ENCODE measurements around the gene UBXN6. TPM values are rescaled to one million over a fixed set of nuclear protein-coding genes. Genes with fewer than 3 reads are reported as not detected.

The UBXN6 gene
- total RNA-seq, 1 experiment from 2014 or later, result 34.1 TPM

GRCh38 chr19:4413588-4413987 is 44.0 kb downstream of the UBXN6 start:
- no peak for TF ChIP-seq CTCF (conservative IDR thresholded peaks at IDR 0.05)
- Histone ChIP-seq H3T11ph (ENCODE audit: low read length) (no peak overlapping the region), H3K4me2 (ENCODE audit: insufficient read depth, insufficient read length, low read length) (no peak overlapping the region), H3K18ac (ENCODE audit: insufficient read length, low read depth, low read length) (no peak overlapping the region), H2BK120ac (ENCODE audit: low read depth, low read length, poor library complexity, severe bottlenecking) (no peak overlapping the region), H3K14ac (ENCODE audit: insufficient read depth, low read length) (no peak overlapping the region), H2BK12ac (ENCODE audit: insufficient read length, low read depth, low read length) (no peak overlapping the region), H3K79me1 (ENCODE audit: insufficient read depth, low read depth, low read length, poor library complexity, severe bottlenecking) (peaks cover 9% of the 10 kb centered on the region), H3K9me3 (ENCODE audit: control insufficient read depth, low read depth, low read length) (no peaks in the 10 kb centered on the region), H3K23ac (ENCODE audit: insufficient read length, low read depth, low read length) (no peak overlapping the region), H2BK20ac (ENCODE audit: low read depth, low read length, poor library complexity, severe bottlenecking) (no peak overlapping the region), H3K23me2 (ENCODE audit: insufficient read length, low read depth, low read length, poor library complexity, severe bottlenecking) (no peaks in the 10 kb centered on the region), H2AK5ac (ENCODE audit: insufficient read length, low read length) (no peak overlapping the region), H3K4me1 (ENCODE audit: insufficient read depth, low read length) (peaks cover 3% of the 10 kb centered on the region; the same call in 1 of the 2 replicates), H4K20me1 (ENCODE audit: control insufficient read depth, insufficient read depth, insufficient read length) (peaks cover 5% of the 10 kb centered on the region), H4K5ac (ENCODE audit: insufficient read length, low read depth, low read length) (no peak overlapping the region), H3K27me3 (ENCODE audit: insufficient read depth, low read length) (no peaks in the 10 kb centered on the region), H2BK5ac (ENCODE audit: insufficient read length, low read length) (no peak overlapping the region), H2AFZ (ENCODE audit: low read length) (no peak overlapping the region), H3K9ac (ENCODE audit: extremely low read depth, insufficient read length, low read length) (no peak overlapping the region), H2BK15ac (ENCODE audit: low read depth, low read length) (no peak overlapping the region), H3K56ac (ENCODE audit: insufficient read length, low read depth, low read length) (no peak overlapping the region), H3K4ac (ENCODE audit: low read depth, low read length) (no peak overlapping the region), H3K79me2 (ENCODE audit: insufficient read depth, low read length) (peaks cover 38% of the 10 kb centered on the region; the same call in 1 of the 2 replicates), H4K91ac (ENCODE audit: insufficient read length, low read depth, low read length) (no peak overlapping the region), H3K27ac (ENCODE audit: insufficient read length, low read depth, low read length) (no peak overlapping the region), H4K8ac (replicated peaks; ENCODE audit: insufficient read length, low read depth, low read length) (no peak overlapping the region)
- WGBS (ENCODE audit: extremely low coverage, insufficient read length, low lambda C conversion rate), result no CpG with 5 or more reads among the region's 3 CpGs
- DNase-seq, result no peak
- Mint-ChIP-seq H3K27me3 (ENCODE audit: low read depth) (no peaks in the 10 kb centered on the region), H3K36me3 (ENCODE audit: insufficient read depth in 1 of 3, low read depth in 3 of 3) (peaks cover 49 to 85% (median 74%) of the 10 kb centered on the region in 3 experiments), H3K4me3 (peak overlapping the region in 1 of 2 experiments; percentile 5; a peak in 1 of 5 replicates), H3K4me1 (peaks cover 49 to 59% of the 10 kb centered on the region in 2 experiments), H3K9me3 (no peaks in the 10 kb centered on the region), H3K27ac (peak overlapping the region; percentile 89 to 98 (median 97); a peak in 6 of 7 replicates)

All from H9 (cell line).